NT2/D1 (cell line): ENCODE data around the gene CDX4.

Experiments
- DNase-seq: peaks from one replicate; pipeline ENCODE4 v3.0.0-alpha.2; 2011; ENCODE audit warnings: low read depth, low spot score
- H3K27me3 ChIP-seq: 2 replicates; pipeline ENCODE4 v1.6.0; 2011; ENCODE audit warnings: mild to moderate bottlenecking; ENCODE audit not compliant: insufficient read length, insufficient read depth
- H3K36me3 ChIP-seq: 2 replicates; pipeline ENCODE4 v1.6.1; 2011; ENCODE audit warnings: mild to moderate bottlenecking, low read length, mixed read lengths; ENCODE audit not compliant: insufficient read depth, insufficient read length
- H3K4me1 ChIP-seq: 2 replicates; pipeline ENCODE4 v1.5.1; 2011; ENCODE audit not compliant: insufficient read depth, insufficient read length
- H3K4me3 ChIP-seq: 2 replicates; pipeline ENCODE4 v1.5.1; 2011; ENCODE audit warnings: low read depth; ENCODE audit not compliant: insufficient read length
- H3K9ac ChIP-seq: 2 replicates; pipeline ENCODE4 v1.6.0; 2011; ENCODE audit warnings: low read depth; ENCODE audit not compliant: insufficient read length
- H3K9me3 ChIP-seq: 2 replicates; pipeline ENCODE4 v1.5.1; 2011; ENCODE audit warnings: mild to moderate bottlenecking, low read length; ENCODE audit not compliant: insufficient read depth
- SUZ12 ChIP-seq: IDR thresholded peaks from 2 replicates; pipeline ENCODE4 v1.6.1; 2011; ENCODE audit not compliant: insufficient read length, insufficient read depth; ENCODE audit errors: extremely low read depth
- YY1 ChIP-seq: IDR thresholded peaks from 2 replicates; pipeline ENCODE4 v1.6.1; 2011; ENCODE audit not compliant: insufficient read length, insufficient read depth
- ZNF274 ChIP-seq: IDR thresholded peaks from 2 replicates; pipeline ENCODE4 v1.6.1; 2011; ENCODE audit warnings: mild to moderate bottlenecking, low read depth, low read length

CDX4 gene, protein sequence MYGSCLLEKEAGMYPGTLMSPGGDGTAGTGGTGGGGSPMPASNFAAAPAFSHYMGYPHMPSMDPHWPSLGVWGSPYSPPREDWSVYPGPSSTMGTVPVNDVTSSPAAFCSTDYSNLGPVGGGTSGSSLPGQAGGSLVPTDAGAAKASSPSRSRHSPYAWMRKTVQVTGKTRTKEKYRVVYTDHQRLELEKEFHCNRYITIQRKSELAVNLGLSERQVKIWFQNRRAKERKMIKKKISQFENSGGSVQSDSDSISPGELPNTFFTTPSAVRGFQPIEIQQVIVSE

GRCh38 chrX:73446831-73447230, at the start of gene CDX4:
Gene CDX4, plus strand, starts transcription at chrX:73447053. Its CDS starts 201 bp downstream, at chrX:73447254.
- TF ChIP-seq ZNF274, result no peak
- TF ChIP-seq YY1, result no peak
- TF ChIP-seq SUZ12, result no peak
- Histone ChIP-seq H3K4me3 (peak within 1 kb of the TSS; percentile 45), H3K4me1 (no peaks in the 10 kb centered on the region), H3K27me3 (peaks cover 19% of the 10 kb centered on the region), H3K9me3 (no peaks in the 10 kb centered on the region), H3K36me3 (no peaks in the 10 kb centered on the region), H3K9ac (peak within 1 kb of the TSS; percentile 32)
- no peak for DNase-seq

DNA sequence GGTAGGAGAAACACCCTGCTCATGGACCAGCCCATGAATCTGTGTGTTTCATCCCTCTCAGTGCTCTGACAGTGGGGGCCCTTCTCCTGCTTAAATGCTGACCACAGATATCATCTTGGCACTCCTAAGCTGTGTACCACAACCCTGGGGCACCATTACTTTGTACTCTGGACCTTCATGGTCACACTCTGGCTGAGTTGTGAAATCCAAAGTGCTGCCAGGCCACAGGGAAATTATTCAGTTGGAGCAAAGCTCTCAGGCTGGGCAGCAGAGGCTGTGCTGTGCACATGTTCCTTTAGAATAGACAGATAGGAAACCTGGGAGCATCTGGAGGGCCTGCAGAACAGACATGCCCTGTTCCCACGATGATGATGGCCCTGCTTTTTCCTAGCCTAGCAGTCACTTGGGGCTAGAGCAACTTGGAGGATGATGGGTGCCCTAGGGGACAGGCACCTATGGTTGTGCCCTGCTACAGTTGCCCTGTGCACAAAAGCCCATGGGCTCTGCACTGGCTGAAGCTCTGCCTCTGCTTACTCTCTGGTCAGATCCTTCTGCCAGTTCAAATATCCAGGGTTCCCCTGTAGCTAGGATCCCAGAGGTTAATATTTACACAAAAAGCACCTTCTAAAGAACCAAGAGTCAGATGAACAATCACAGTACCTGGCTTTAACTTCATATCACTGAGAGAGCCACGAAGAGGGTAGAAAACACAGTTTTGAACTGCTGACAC, 48.5 kb upstream of the CDX4 start:
- DNase-seq, result no peak
- H3K9ac ChIP-seq, result no peak overlapping the region
- no peak overlapping the region for H3K4me3 ChIP-seq
- TF ChIP-seq YY1 (no peak), ZNF274 (no peak), SUZ12 (no peak)
- H3K27me3 ChIP-seq, result no peaks in the 10 kb centered on the region
- H3K36me3 ChIP-seq, result no peaks in the 10 kb centered on the region
- no peaks in the 10 kb centered on the region for H3K4me1 ChIP-seq
- H3K9me3 ChIP-seq, result no peaks in the 10 kb centered on the region

DNA sequence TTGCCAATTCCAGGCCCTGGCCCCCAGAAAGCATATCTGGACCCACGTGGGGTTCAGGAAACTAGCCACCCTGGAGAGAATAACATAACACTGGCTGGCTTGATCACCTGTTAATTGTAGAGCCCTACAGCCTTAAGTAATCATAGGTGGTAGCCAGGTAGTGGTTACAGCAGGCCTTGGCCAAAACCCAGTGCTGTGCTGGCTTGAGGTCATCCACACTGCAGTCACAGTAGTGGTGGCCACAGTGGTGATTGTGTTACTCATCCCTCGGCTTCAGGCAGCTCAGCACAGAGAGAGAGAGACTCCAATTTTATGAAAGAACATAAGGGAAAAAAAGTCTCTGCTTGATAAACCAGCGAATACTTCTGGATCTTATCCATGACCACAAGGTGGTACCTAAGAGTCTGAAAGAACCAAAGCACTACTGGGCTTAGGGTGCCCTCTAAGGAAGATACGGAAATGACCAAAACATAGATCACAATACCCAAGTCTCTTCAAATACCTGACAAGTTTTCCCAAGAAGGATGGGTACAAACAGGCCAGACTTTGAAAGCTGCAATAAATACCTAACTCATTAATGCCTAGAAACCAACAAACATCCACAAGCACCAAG, 46.6 kb upstream of the CDX4 start:
- TF ChIP-seq SUZ12 (no peak), ZNF274 (no peak), YY1 (no peak)
- no peaks in the 10 kb centered on the region for H3K4me1 ChIP-seq
- no peaks in the 10 kb centered on the region for H3K27me3 ChIP-seq
- DNase-seq, result no peak
- no peak overlapping the region for H3K9ac ChIP-seq
- no peaks in the 10 kb centered on the region for H3K36me3 ChIP-seq
- H3K9me3 ChIP-seq, result no peaks in the 10 kb centered on the region
- no peak overlapping the region for H3K4me3 ChIP-seq

GRCh38 chrX:73401591-73402266, 45.1 kb upstream of the CDX4 start:
- no peaks in the 10 kb centered on the region for H3K4me1 ChIP-seq
- H3K36me3 ChIP-seq, result no peaks in the 10 kb centered on the region
- H3K9me3 ChIP-seq, result no peaks in the 10 kb centered on the region
- H3K4me3 ChIP-seq, result no peak overlapping the region
- peak; percentile 40 for DNase-seq
- no peak overlapping the region for H3K9ac ChIP-seq
- no peaks in the 10 kb centered on the region for H3K27me3 ChIP-seq
- TF ChIP-seq SUZ12, result no peak
- no peak for TF ChIP-seq YY1
- no peak for TF ChIP-seq ZNF274

- no peak for TF ChIP-seq ZNF274
- no peak for TF ChIP-seq YY1
- no peak for TF ChIP-seq SUZ12
- no peak overlapping the region for H3K4me3 ChIP-seq
- no peaks in the 10 kb centered on the region for H3K27me3 ChIP-seq
- H3K9ac ChIP-seq, result no peak overlapping the region
- DNase-seq, result no peak
- no peaks in the 10 kb centered on the region; the same call in 1 of the 2 replicates for H3K9me3 ChIP-seq
- H3K36me3 ChIP-seq, result no peaks in the 10 kb centered on the region
- H3K4me1 ChIP-seq, result no peaks in the 10 kb centered on the region
These were observed 33.9 kb upstream of the CDX4 start for GRCh38 chrX:73412930-73413329.

DNA sequence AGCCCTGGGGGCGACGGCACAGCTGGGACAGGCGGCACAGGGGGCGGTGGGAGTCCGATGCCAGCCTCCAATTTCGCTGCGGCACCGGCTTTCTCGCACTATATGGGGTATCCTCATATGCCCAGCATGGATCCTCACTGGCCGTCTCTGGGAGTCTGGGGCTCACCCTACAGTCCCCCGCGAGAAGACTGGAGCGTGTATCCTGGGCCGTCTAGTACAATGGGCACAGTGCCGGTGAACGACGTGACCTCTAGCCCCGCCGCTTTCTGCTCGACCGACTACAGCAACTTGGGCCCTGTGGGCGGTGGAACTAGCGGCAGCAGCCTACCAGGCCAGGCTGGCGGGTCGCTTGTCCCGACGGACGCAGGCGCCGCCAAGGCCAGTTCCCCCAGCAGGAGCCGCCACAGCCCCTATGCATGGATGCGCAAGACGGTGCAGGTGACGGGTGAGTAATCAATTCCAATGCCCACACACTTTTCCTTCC, 500 bp downstream of the CDX4 start:
- TF ChIP-seq SUZ12, result no peak
- TF ChIP-seq ZNF274, result no peak
- TF ChIP-seq YY1, result no peak
- peak overlapping the region; percentile 45 for H3K4me3 ChIP-seq
- peak overlapping the region; percentile 32 for H3K9ac ChIP-seq
- no peak for DNase-seq
- peaks cover 19% of the 10 kb centered on the region for H3K27me3 ChIP-seq
- no peaks in the 10 kb centered on the region for H3K9me3 ChIP-seq
- no peaks in the 10 kb centered on the region for H3K36me3 ChIP-seq
- H3K4me1 ChIP-seq, result no peaks in the 10 kb centered on the region
